ENCODE data around the gene KISS1. TPM values are rescaled to one million over a fixed set of nuclear protein-coding genes. Genes with fewer than 3 reads are reported as not detected.

The KISS1 gene
- polyA plus RNA-seq, 1 donor from 2014 or later = not detected

DNA sequence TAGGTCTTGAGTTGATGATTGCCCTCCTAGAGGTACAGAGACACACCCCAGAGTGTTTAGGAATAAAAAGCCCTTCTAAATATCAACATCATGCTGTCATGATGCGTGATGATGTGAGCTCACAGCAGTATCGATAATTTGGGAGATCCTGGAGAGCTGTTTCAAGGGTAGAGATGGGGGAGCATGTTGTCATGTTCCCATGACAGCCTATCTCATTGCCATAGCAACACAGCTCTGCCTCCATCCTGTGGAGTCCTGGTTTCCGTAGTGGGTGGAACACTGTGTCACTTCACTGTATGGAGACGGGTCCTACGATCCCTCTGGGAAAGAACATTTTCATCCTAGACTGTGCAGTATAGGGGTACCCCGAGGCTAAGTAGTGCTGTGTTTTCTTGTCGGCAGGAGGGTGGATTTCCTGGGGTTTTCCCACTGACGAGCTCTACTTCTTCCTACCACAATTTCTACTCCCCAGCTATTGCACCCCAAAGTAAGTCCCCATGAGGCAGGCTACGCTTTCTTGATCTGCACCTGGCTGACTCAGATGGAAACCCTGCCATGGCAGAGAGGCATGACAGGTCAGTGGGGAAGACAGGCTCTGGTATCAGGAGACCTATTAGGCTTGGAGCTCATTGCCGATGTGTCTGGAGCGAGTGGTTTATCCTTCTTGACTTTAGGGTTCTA lies 7.2 kb downstream of the KISS1 start:
- H3K36me3 ChIP-seq (ENCODE audit: insufficient read depth, low read length) = no peaks in the 10 kb centered on the region
- H3K4me2 ChIP-seq (ENCODE audit: low read length) = peak overlapping the region; percentile 79
- peak overlapping the region; percentile 63 for H3K9ac ChIP-seq (ENCODE audit: low read length)
- peak overlapping the region; percentile 56 for H3K4me3 ChIP-seq (ENCODE audit: low read length)
- H4K20me1 ChIP-seq (ENCODE audit: insufficient read depth) = no peaks in the 10 kb centered on the region
- peak; percentile 23 for TF ChIP-seq RAD21 (conservative IDR thresholded peaks at IDR 0.05)
- peak; percentile 89 for TF ChIP-seq EP300 (conservative IDR thresholded peaks at IDR 0.05; ENCODE audit: poor library complexity, severe bottlenecking)
- peak; percentile 83 for TF ChIP-seq MXI1 (conservative IDR thresholded peaks at IDR 0.05; ENCODE audit: poor library complexity, severe bottlenecking)
- TF ChIP-seq SMC3 (conservative IDR thresholded peaks at IDR 0.05; ENCODE audit: poor library complexity) = no peak
- TF ChIP-seq POLR2AphosphoS5 (IDR thresholded peaks at IDR 0.05) = peak; percentile 91
- H2AFZ ChIP-seq (ENCODE audit: low read depth, low read length) = no peak overlapping the region
- no peaks in the 10 kb centered on the region for H3K9me2 ChIP-seq (ENCODE audit: insufficient read depth, low read length)
- H3K27ac ChIP-seq (ENCODE audit: low read length) = peak overlapping the region; percentile 91
- no peaks in the 10 kb centered on the region for H3K79me2 ChIP-seq (replicated peaks; ENCODE audit: insufficient read depth, low read length)
- no peaks in the 10 kb centered on the region for H3K27me3 ChIP-seq (ENCODE audit: insufficient read depth, low read depth, low read length)
- H3K9me3 ChIP-seq (ENCODE audit: low read length) = no peaks in the 10 kb centered on the region
- H3F3A ChIP-seq (ENCODE audit: insufficient read depth, low read length, poor library complexity, severe bottlenecking) = peaks cover 5% of the 10 kb centered on the region

DNA sequence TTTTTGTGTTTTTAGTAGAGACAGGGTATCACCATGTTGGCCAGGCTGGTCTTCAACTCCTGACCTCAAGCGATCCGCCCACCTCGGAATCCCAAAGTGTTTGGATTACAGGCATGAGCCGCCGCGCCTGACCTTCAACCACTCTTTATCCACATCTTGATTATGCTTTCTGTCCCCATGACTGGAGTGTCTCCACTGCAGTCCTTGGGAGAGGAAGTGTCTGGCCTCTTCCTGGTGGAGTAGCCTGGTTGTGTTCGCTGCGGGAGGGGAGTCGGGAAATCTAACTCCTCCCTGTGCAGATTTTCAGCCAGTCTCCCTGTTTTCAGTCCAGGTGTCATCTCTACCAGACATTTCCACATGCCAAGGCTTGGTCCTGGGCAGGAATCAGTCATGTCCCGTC lies 9.7 kb downstream of the KISS1 start:
- Histone ChIP-seq H3K27ac (ENCODE audit: low read length) (no peak overlapping the region), H3K79me2 (replicated peaks; ENCODE audit: insufficient read depth, low read length) (no peaks in the 10 kb centered on the region), H3K4me3 (ENCODE audit: low read length) (no peak overlapping the region), H3K36me3 (ENCODE audit: insufficient read depth, low read length) (no peaks in the 10 kb centered on the region), H3K27me3 (ENCODE audit: insufficient read depth, low read depth, low read length) (no peaks in the 10 kb centered on the region), H3K9me3 (ENCODE audit: low read length) (no peaks in the 10 kb centered on the region), H2AFZ (ENCODE audit: low read depth, low read length) (no peak overlapping the region), H3K9ac (ENCODE audit: low read length) (no peak overlapping the region), H3F3A (ENCODE audit: insufficient read depth, low read length, poor library complexity, severe bottlenecking) (peaks cover 5% of the 10 kb centered on the region), H3K9me2 (ENCODE audit: insufficient read depth, low read length) (no peaks in the 10 kb centered on the region), H3K4me2 (ENCODE audit: low read length) (no peak overlapping the region), H4K20me1 (ENCODE audit: insufficient read depth) (no peaks in the 10 kb centered on the region)
- TF ChIP-seq SMC3 (conservative IDR thresholded peaks at IDR 0.05; ENCODE audit: poor library complexity) (no peak), MXI1 (conservative IDR thresholded peaks at IDR 0.05; ENCODE audit: poor library complexity, severe bottlenecking) (no peak), TAF1 (IDR thresholded peaks at IDR 0.05; ENCODE audit: low read depth) (no peak), POLR2AphosphoS5 (IDR thresholded peaks at IDR 0.05) (no peak), EZH2 (IDR thresholded peaks at IDR 0.05; ENCODE audit: borderline replicate concordance, insufficient read depth, low read length, poor library complexity, severe bottlenecking) (no peak), RAD21 (conservative IDR thresholded peaks at IDR 0.05) (no peak), EP300 (conservative IDR thresholded peaks at IDR 0.05; ENCODE audit: poor library complexity, severe bottlenecking) (no peak)
- TF ChIP-seq, protein P1, sequence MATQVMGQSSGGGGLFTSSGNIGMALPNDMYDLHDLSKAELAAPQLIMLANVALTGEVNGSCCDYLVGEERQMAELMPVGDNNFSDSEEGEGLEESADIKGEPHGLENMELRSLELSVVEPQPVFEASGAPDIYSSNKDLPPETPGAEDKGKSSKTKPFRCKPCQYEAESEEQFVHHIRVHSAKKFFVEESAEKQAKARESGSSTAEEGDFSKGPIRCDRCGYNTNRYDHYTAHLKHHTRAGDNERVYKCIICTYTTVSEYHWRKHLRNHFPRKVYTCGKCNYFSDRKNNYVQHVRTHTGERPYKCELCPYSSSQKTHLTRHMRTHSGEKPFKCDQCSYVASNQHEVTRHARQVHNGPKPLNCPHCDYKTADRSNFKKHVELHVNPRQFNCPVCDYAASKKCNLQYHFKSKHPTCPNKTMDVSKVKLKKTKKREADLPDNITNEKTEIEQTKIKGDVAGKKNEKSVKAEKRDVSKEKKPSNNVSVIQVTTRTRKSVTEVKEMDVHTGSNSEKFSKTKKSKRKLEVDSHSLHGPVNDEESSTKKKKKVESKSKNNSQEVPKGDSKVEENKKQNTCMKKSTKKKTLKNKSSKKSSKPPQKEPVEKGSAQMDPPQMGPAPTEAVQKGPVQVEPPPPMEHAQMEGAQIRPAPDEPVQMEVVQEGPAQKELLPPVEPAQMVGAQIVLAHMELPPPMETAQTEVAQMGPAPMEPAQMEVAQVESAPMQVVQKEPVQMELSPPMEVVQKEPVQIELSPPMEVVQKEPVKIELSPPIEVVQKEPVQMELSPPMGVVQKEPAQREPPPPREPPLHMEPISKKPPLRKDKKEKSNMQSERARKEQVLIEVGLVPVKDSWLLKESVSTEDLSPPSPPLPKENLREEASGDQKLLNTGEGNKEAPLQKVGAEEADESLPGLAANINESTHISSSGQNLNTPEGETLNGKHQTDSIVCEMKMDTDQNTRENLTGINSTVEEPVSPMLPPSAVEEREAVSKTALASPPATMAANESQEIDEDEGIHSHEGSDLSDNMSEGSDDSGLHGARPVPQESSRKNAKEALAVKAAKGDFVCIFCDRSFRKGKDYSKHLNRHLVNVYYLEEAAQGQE (IDR thresholded peaks at IDR 0.05; ENCODE audit: borderline replicate concordance) = no peak
- TF ChIP-seq, protein P2, sequence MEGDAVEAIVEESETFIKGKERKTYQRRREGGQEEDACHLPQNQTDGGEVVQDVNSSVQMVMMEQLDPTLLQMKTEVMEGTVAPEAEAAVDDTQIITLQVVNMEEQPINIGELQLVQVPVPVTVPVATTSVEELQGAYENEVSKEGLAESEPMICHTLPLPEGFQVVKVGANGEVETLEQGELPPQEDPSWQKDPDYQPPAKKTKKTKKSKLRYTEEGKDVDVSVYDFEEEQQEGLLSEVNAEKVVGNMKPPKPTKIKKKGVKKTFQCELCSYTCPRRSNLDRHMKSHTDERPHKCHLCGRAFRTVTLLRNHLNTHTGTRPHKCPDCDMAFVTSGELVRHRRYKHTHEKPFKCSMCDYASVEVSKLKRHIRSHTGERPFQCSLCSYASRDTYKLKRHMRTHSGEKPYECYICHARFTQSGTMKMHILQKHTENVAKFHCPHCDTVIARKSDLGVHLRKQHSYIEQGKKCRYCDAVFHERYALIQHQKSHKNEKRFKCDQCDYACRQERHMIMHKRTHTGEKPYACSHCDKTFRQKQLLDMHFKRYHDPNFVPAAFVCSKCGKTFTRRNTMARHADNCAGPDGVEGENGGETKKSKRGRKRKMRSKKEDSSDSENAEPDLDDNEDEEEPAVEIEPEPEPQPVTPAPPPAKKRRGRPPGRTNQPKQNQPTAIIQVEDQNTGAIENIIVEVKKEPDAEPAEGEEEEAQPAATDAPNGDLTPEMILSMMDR (IDR thresholded peaks at IDR 0.05; ENCODE audit: poor library complexity, severe bottlenecking) = no peak

Measured in neural cell (in vitro differentiated cells).